ENCODE results near the gene CDC42BPG. TPM values are rescaled to one million over a fixed set of nuclear protein-coding genes. Genes with fewer than 3 reads are reported as not detected.

Gene CDC42BPG
- total RNA-seq, 1 experiment from 2014 or later, result 24.9 TPM

DNA sequence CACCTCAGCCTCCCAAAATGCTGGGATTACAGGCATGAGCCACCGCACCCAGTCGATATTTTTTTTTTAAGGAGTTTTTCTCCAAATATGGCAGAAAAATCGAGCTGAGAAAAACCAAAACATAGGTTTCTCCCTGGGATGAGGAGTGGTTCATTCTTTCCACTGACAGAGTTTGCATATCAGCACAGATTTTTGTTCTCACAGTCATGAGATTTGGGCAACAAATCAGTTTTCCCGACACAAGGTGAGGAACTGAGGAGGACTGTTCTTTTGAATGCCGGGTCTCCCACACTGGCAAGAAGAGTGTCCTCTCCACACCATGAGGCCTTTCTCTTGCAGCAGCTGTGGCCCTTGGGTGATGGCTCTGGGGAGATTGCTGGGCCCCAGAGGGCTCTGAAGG lies 37.8 kb upstream of the CDC42BPG start:
- Histone ChIP-seq H4K91ac (ENCODE audit: insufficient read length, low read depth, low read length) (no peak overlapping the region), H4K20me1 (ENCODE audit: control insufficient read depth, insufficient read depth, insufficient read length) (no peaks in the 10 kb centered on the region), H3K79me2 (ENCODE audit: insufficient read depth, low read length) (no peaks in the 10 kb centered on the region), H3K4ac (ENCODE audit: low read depth, low read length) (no peak overlapping the region), H3K27ac (ENCODE audit: insufficient read length, low read depth, low read length) (no peak overlapping the region), H3K9ac (ENCODE audit: extremely low read depth, insufficient read length, low read length) (no peak overlapping the region), H3K27me3 (ENCODE audit: insufficient read depth, low read length) (no peaks in the 10 kb centered on the region), H3K23me2 (ENCODE audit: insufficient read length, low read depth, low read length, poor library complexity, severe bottlenecking) (peaks cover 18% of the 10 kb centered on the region), H4K5ac (ENCODE audit: insufficient read length, low read depth, low read length) (no peak overlapping the region), H3K14ac (ENCODE audit: insufficient read depth, low read length) (no peak overlapping the region), H4K8ac (replicated peaks; ENCODE audit: insufficient read length, low read depth, low read length) (no peak overlapping the region), H3K79me1 (ENCODE audit: insufficient read depth, low read depth, low read length, poor library complexity, severe bottlenecking) (no peaks in the 10 kb centered on the region), H2BK12ac (ENCODE audit: insufficient read length, low read depth, low read length) (no peak overlapping the region), H2AK5ac (ENCODE audit: insufficient read length, low read length) (no peak overlapping the region), H3K18ac (ENCODE audit: insufficient read length, low read depth, low read length) (no peak overlapping the region), H3K56ac (ENCODE audit: insufficient read length, low read depth, low read length) (no peak overlapping the region), H3K9me3 (ENCODE audit: control insufficient read depth, low read depth, low read length) (no peaks in the 10 kb centered on the region), H2AFZ (ENCODE audit: low read length) (no peak overlapping the region), H2BK20ac (ENCODE audit: low read depth, low read length, poor library complexity, severe bottlenecking) (no peak overlapping the region), H3K23ac (ENCODE audit: insufficient read length, low read depth, low read length) (no peak overlapping the region), H3K4me1 (ENCODE audit: insufficient read depth, low read length) (no peaks in the 10 kb centered on the region; the same call in 1 of the 2 replicates), H3K4me2 (ENCODE audit: insufficient read depth, insufficient read length, low read length) (no peak overlapping the region), H2BK5ac (ENCODE audit: insufficient read length, low read length) (no peak overlapping the region), H2BK120ac (ENCODE audit: low read depth, low read length, poor library complexity, severe bottlenecking) (no peak overlapping the region), H2BK15ac (ENCODE audit: low read depth, low read length) (no peak overlapping the region), H3T11ph (ENCODE audit: low read length) (no peak overlapping the region)
- Mint-ChIP-seq H3K4me3 (no peak overlapping the region; a peak in 1 of 5 replicates), H3K9me3 (no peaks in the 10 kb centered on the region; a peak in 1 of 5 replicates), H3K27me3 (ENCODE audit: low read depth) (peaks cover 9% of the 10 kb centered on the region), H3K36me3 (ENCODE audit: insufficient read depth in 1 of 3, low read depth in 3 of 3) (no peaks in the 10 kb centered on the region), H3K27ac (no peak overlapping the region), H3K4me1 (peaks cover 17 to 21% of the 10 kb centered on the region in 2 experiments)
- no peak for DNase-seq
- no CpG with 5 or more reads among the region's 5 CpGs for WGBS (ENCODE audit: extremely low coverage, insufficient read length, low lambda C conversion rate)
- no peak for TF ChIP-seq CTCF (conservative IDR thresholded peaks at IDR 0.05)
